NT2/D1 (cell line): Measurements from ENCODE around the gene PTX4.

Source experiments
- DNase-seq: peaks from one replicate; pipeline ENCODE4 v3.0.0-alpha.2; 2011; ENCODE audit warnings: low read depth, low spot score
- H3K27me3 ChIP-seq: 2 replicates; pipeline ENCODE4 v1.6.0; 2011; ENCODE audit warnings: mild to moderate bottlenecking; ENCODE audit not compliant: insufficient read length, insufficient read depth
- H3K36me3 ChIP-seq: 2 replicates; pipeline ENCODE4 v1.6.1; 2011; ENCODE audit warnings: mild to moderate bottlenecking, low read length, mixed read lengths; ENCODE audit not compliant: insufficient read depth, insufficient read length
- H3K4me1 ChIP-seq: 2 replicates; pipeline ENCODE4 v1.5.1; 2011; ENCODE audit not compliant: insufficient read depth, insufficient read length
- H3K4me3 ChIP-seq: 2 replicates; pipeline ENCODE4 v1.5.1; 2011; ENCODE audit warnings: low read depth; ENCODE audit not compliant: insufficient read length
- H3K9ac ChIP-seq: 2 replicates; pipeline ENCODE4 v1.6.0; 2011; ENCODE audit warnings: low read depth; ENCODE audit not compliant: insufficient read length
- H3K9me3 ChIP-seq: 2 replicates; pipeline ENCODE4 v1.5.1; 2011; ENCODE audit warnings: mild to moderate bottlenecking, low read length; ENCODE audit not compliant: insufficient read depth
- SUZ12 ChIP-seq: IDR thresholded peaks from 2 replicates; pipeline ENCODE4 v1.6.1; 2011; ENCODE audit not compliant: insufficient read length, insufficient read depth; ENCODE audit errors: extremely low read depth
- YY1 ChIP-seq: IDR thresholded peaks from 2 replicates; pipeline ENCODE4 v1.6.1; 2011; ENCODE audit not compliant: insufficient read length, insufficient read depth
- ZNF274 ChIP-seq: IDR thresholded peaks from 2 replicates; pipeline ENCODE4 v1.6.1; 2011; ENCODE audit warnings: mild to moderate bottlenecking, low read depth, low read length

The PTX4 gene

GRCh38 chr16:1527836-1528811, 39.4 kb upstream of the PTX4 start:
- no peak overlapping the region for H3K4me3 ChIP-seq
- no peaks in the 10 kb centered on the region for H3K9me3 ChIP-seq
- DNase-seq, result no peak
- H3K4me1 ChIP-seq, result peaks cover 17% of the 10 kb centered on the region
- H3K36me3 ChIP-seq, result peaks cover 4% of the 10 kb centered on the region
- H3K27me3 ChIP-seq, result no peaks in the 10 kb centered on the region
- H3K9ac ChIP-seq, result peak overlapping the region; percentile 42
- TF ChIP-seq SUZ12 (no peak), ZNF274 (no peak), YY1 (no peak)

GRCh38 chr16:1526608-1527555, 38.1 kb upstream of the PTX4 start:
- TF ChIP-seq ZNF274, result no peak
- no peak for DNase-seq
- Histone ChIP-seq H3K4me1 (peaks cover 17% of the 10 kb centered on the region), H3K9me3 (no peaks in the 10 kb centered on the region), H3K4me3 (no peak overlapping the region), H3K27me3 (no peaks in the 10 kb centered on the region), H3K36me3 (peaks cover 6% of the 10 kb centered on the region), H3K9ac (peak overlapping the region; percentile 28)

GRCh38 chr16:1525871-1526607, 37.3 kb upstream of the PTX4 start:
- H3K9ac ChIP-seq, result no peak overlapping the region
- no peak overlapping the region for H3K4me3 ChIP-seq
- DNase-seq, result no peak
- no peaks in the 10 kb centered on the region for H3K9me3 ChIP-seq
- no peaks in the 10 kb centered on the region for H3K27me3 ChIP-seq
- H3K4me1 ChIP-seq, result peaks cover 17% of the 10 kb centered on the region
- peaks cover 6% of the 10 kb centered on the region for H3K36me3 ChIP-seq
- TF ChIP-seq SUZ12, result no peak
- TF ChIP-seq ZNF274, result no peak
- TF ChIP-seq YY1, result no peak

- H3K27me3 ChIP-seq, result no peaks in the 10 kb centered on the region
- no peak for TF ChIP-seq SUZ12
- no peak for TF ChIP-seq ZNF274
- TF ChIP-seq YY1, result no peak
- no peak for DNase-seq
- H3K36me3 ChIP-seq, result peaks cover 14% of the 10 kb centered on the region
- H3K4me1 ChIP-seq, result peaks cover 15% of the 10 kb centered on the region
- no peaks in the 10 kb centered on the region for H3K9me3 ChIP-seq
- no peak overlapping the region for H3K4me3 ChIP-seq
- no peak overlapping the region for H3K9ac ChIP-seq
Measured at GRCh38 chr16:1524366-1524765, 35.6 kb upstream of the PTX4 start.

GRCh38 chr16:1523581-1524245, 35.0 kb upstream of the PTX4 start:
- Histone ChIP-seq H3K4me3 (no peak overlapping the region), H3K4me1 (peaks cover 15% of the 10 kb centered on the region), H3K36me3 (peaks cover 16% of the 10 kb centered on the region), H3K9ac (no peak overlapping the region), H3K27me3 (no peaks in the 10 kb centered on the region), H3K9me3 (no peaks in the 10 kb centered on the region)
- TF ChIP-seq ZNF274 (no peak), SUZ12 (no peak)
- no peak for DNase-seq

GRCh38 chr16:1520461-1520860, 31.7 kb upstream of the PTX4 start:
- no peak for TF ChIP-seq YY1
- TF ChIP-seq ZNF274, result no peak
- no peak for TF ChIP-seq SUZ12
- Histone ChIP-seq H3K27me3 (no peaks in the 10 kb centered on the region), H3K36me3 (peaks cover 18% of the 10 kb centered on the region), H3K4me1 (no peaks in the 10 kb centered on the region), H3K4me3 (no peak overlapping the region), H3K9ac (no peak overlapping the region), H3K9me3 (no peaks in the 10 kb centered on the region)
- no peak for DNase-seq
